ENCODE results near the gene TMEM161A. TPM values are rescaled to one million over a fixed set of nuclear protein-coding genes. Genes with fewer than 3 reads are reported as not detected.

The TMEM161A gene
- total and polyA plus RNA-seq, 2 of the 13 experiments (the other 11 are each of a cell fraction or from before 2014, with no cell fraction given) = 25.9 to 31.4 TPM

DNA sequence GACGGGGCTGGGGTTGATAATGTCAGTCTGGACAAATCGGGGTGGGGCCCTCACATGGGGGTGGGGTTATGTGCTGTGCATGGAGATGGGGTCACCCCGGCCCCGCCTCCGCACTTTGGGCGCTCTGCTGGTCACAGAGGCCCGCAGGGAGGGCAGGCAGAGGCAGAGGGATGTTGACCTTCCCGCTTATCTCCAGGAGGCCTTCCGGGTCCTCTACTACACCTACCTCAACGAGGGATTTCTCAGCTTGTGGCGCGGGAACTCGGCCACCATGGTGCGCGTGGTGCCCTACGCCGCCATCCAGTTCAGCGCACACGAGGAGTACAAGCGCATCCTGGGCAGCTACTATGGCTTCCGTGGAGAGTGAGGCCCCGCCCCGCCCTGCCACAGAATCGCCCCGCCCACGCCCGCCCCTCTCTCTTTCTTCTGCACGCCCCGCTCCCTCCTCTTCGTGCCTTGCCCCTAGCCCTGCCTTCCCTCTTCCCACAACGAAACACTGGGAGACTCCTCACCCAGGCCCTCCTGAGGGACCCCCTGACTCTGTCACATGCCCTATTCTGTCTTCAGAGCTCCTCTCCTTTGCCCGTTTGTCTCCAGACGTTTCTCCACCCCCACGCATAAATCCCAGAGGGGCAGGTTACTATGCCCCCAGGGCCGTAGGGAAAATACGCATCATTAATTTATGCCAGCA is 32.8 kb downstream of the TMEM161A start (continued):
- TF ChIP-seq ZBTB33 (CRISPR knock-in tag; IDR thresholded peaks at IDR 0.05) = peak; percentile 93
- peak; percentile 39 for TF ChIP-seq RBM39 (IDR thresholded peaks at IDR 0.05; ENCODE audit: low read depth, low read length, poor library complexity, severe bottlenecking)
- no peak for TF ChIP-seq MXD4 (CRISPR knock-in tag; IDR thresholded peaks at IDR 0.05)
- no peak for TF ChIP-seq ATF1 (CRISPR knock-in tag; IDR thresholded peaks at IDR 0.05)
- TF ChIP-seq JUN (CRISPR knock-in tag; IDR thresholded peaks at IDR 0.05) = no peak
- TF ChIP-seq, protein P1, sequence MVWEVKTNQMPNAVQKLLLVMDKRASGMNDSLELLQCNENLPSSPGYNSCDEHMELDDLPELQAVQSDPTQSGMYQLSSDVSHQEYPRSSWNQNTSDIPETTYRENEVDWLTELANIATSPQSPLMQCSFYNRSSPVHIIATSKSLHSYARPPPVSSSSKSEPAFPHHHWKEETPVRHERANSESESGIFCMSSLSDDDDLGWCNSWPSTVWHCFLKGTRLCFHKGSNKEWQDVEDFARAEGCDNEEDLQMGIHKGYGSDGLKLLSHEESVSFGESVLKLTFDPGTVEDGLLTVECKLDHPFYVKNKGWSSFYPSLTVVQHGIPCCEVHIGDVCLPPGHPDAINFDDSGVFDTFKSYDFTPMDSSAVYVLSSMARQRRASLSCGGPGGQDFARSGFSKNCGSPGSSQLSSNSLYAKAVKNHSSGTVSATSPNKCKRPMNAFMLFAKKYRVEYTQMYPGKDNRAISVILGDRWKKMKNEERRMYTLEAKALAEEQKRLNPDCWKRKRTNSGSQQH (CRISPR knock-in tag; IDR thresholded peaks at IDR 0.05; ENCODE audit: low read depth) = no peak
- TF ChIP-seq, protein P2, sequence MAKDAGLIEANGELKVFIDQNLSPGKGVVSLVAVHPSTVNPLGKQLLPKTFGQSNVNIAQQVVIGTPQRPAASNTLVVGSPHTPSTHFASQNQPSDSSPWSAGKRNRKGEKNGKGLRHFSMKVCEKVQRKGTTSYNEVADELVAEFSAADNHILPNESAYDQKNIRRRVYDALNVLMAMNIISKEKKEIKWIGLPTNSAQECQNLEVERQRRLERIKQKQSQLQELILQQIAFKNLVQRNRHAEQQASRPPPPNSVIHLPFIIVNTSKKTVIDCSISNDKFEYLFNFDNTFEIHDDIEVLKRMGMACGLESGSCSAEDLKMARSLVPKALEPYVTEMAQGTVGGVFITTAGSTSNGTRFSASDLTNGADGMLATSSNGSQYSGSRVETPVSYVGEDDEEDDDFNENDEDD (CRISPR knock-in tag; IDR thresholded peaks at IDR 0.05; ENCODE audit: borderline replicate concordance) = peak; percentile 65; the same call in 1 of the 2 replicates
- peak; percentile 27; the same call in 1 of the 2 replicates for TF ChIP-seq ZNF614 (CRISPR knock-in tag; IDR thresholded peaks at IDR 0.05; ENCODE audit: borderline replicate concordance)
- no peak for TF ChIP-seq ZNF564 (CRISPR knock-in tag; IDR thresholded peaks at IDR 0.05)
- peak; percentile 33; the same call in 1 of the 2 replicates for TF ChIP-seq HNF4A (CRISPR knock-in tag; IDR thresholded peaks at IDR 0.05)
- TF ChIP-seq CHD4 (IDR thresholded peaks at IDR 0.05; ENCODE audit: borderline replicate concordance, low read length) = no peak
- no peak for TF ChIP-seq RXRA (CRISPR knock-in tag; IDR thresholded peaks at IDR 0.05)
- TF ChIP-seq NCOA5 (CRISPR knock-in tag; IDR thresholded peaks at IDR 0.05) = no peak
- 0 out of 2 replicates have a peak, but pooled peaks have one; percentile 26 for TF ChIP-seq ZSCAN25 (CRISPR knock-in tag; IDR thresholded peaks at IDR 0.05)
- TF ChIP-seq ZNF576 (CRISPR knock-in tag; IDR thresholded peaks at IDR 0.05) = no peak
- no peak for TF ChIP-seq SRSF4 (IDR thresholded peaks at IDR 0.05; ENCODE audit: low read depth, low read length, poor library complexity, severe bottlenecking)
- TF ChIP-seq, protein P3, sequence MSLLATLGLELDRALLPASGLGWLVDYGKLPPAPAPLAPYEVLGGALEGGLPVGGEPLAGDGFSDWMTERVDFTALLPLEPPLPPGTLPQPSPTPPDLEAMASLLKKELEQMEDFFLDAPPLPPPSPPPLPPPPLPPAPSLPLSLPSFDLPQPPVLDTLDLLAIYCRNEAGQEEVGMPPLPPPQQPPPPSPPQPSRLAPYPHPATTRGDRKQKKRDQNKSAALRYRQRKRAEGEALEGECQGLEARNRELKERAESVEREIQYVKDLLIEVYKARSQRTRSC (CRISPR knock-in tag; IDR thresholded peaks at IDR 0.05; ENCODE audit: low read depth) = no peak
- no peak for TF ChIP-seq AGO1 (IDR thresholded peaks at IDR 0.05; ENCODE audit: low read depth, low read length, poor library complexity, severe bottlenecking)
- TF ChIP-seq PHF21A (CRISPR knock-in tag; IDR thresholded peaks at IDR 0.05) = no peak
- TF ChIP-seq ZFX (CRISPR knock-in tag; IDR thresholded peaks at IDR 0.05; ENCODE audit: low read depth) = peak; percentile 81
- TF ChIP-seq NR2F1 (CRISPR knock-in tag; IDR thresholded peaks at IDR 0.05) = no peak
- TF ChIP-seq YY1 (IDR thresholded peaks at IDR 0.05; ENCODE audit: insufficient read depth, insufficient replicate concordance, low read depth, low read length) = peak; percentile 42
